WTC11 (cell line): ENCODE data around the gene ABTB2.

ENCODE experiments used
- CREB1 ChIP-seq: sonication (generic); formaldehyde crosslinking; IDR thresholded peaks from 2 replicates; pipeline ENCODE4 v1.8.0; 2023; ENCODE audit warnings: mild to moderate bottlenecking, missing genetic modification reagents
- JUN ChIP-seq: sonication (generic); formaldehyde crosslinking; IDR thresholded peaks from 2 replicates; pipeline ENCODE4 v1.8.0; 2023; ENCODE audit warnings: mild to moderate bottlenecking, missing genetic modification reagents
- TP53 ChIP-seq: sonication (generic); formaldehyde crosslinking; IDR thresholded peaks from 2 replicates; pipeline ENCODE4 v1.8.1; 2023; ENCODE audit warnings: mild to moderate bottlenecking, missing genetic modification reagents
- TF ChIP-seq, protein P1 (sequence below): sonication (generic); formaldehyde crosslinking; IDR thresholded peaks from 2 replicates; pipeline ENCODE4 v1.8.1; 2023; ENCODE audit warnings: mild to moderate bottlenecking, missing genetic modification reagents, moderate library complexity
- TF ChIP-seq, protein P2 (sequence below): sonication (generic); formaldehyde crosslinking; IDR thresholded peaks from 2 replicates; pipeline ENCODE4 v1.8.1; 2022; ENCODE audit warnings: low read depth, missing genetic modification reagents, borderline replicate concordance
- TF ChIP-seq, protein P3 (sequence below): fragments of 200-600 bp; IDR thresholded peaks from 2 replicates; pipeline ENCODE4 v1.8.0; 2022; ENCODE audit warnings: antibody characterized with exemption
- TF ChIP-seq, protein P4 (sequence below): sonication (generic); formaldehyde crosslinking; conservative IDR thresholded peaks from 2 replicates; pipeline ENCODE4 v1.8.1; 2022; ENCODE audit warnings: mild to moderate bottlenecking, missing genetic modification reagents
- TF ChIP-seq, protein P5 (sequence below): sonication (generic); formaldehyde crosslinking; IDR thresholded peaks from 2 replicates; pipeline ENCODE4 v1.8.1; 2023; ENCODE audit warnings: mild to moderate bottlenecking, missing genetic modification reagents
- TF ChIP-seq, protein P6 (sequence below): sonication (generic); formaldehyde crosslinking; IDR thresholded peaks from 2 replicates; pipeline ENCODE4 v1.8.1; 2023; ENCODE audit warnings: mild to moderate bottlenecking, missing genetic modification reagents, moderate library complexity

DNA sequence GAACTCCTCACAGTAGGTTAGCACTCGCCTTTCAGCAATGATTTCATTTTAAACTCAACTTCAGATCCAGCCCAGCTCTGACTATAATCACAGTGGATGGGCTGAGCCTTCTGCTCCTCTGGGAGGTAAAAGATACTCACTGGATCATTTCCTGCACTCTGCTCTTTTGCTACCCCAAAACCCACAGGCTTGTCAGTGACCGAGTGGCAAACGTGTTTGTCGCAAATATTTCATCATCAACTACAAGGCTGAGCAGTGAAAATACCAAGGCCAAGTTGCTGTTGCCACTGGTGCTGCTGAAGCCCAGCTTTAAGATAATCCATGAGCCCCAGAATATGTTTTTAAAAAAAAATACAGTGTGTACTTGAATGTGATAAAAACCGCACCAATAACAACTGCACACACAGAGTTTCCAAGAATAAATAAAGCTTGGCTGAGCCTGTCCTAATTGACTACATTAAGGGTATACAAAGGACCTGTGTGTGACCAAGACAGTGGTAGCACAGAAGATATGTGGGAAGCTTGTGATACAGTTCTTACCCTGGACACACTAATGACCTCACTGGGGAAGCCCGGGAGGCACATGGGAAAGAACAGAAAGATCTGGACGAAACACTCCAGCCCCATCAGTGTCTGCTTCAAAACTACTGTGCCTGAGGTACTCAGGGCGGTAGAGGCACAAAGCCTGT, 41.3 kb downstream of the ABTB2 start:
- TF ChIP-seq TP53 (no peak), CREB1 (CRISPR knock-in tag) (no peak), JUN (CRISPR knock-in tag) (no peak)
- TF ChIP-seq, protein P1, sequence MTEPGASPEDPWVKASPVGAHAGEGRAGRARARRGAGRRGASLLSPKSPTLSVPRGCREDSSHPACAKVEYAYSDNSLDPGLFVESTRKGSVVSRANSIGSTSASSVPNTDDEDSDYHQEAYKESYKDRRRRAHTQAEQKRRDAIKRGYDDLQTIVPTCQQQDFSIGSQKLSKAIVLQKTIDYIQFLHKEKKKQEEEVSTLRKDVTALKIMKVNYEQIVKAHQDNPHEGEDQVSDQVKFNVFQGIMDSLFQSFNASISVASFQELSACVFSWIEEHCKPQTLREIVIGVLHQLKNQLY (CRISPR knock-in tag) = no peak
- TF ChIP-seq, protein P2, sequence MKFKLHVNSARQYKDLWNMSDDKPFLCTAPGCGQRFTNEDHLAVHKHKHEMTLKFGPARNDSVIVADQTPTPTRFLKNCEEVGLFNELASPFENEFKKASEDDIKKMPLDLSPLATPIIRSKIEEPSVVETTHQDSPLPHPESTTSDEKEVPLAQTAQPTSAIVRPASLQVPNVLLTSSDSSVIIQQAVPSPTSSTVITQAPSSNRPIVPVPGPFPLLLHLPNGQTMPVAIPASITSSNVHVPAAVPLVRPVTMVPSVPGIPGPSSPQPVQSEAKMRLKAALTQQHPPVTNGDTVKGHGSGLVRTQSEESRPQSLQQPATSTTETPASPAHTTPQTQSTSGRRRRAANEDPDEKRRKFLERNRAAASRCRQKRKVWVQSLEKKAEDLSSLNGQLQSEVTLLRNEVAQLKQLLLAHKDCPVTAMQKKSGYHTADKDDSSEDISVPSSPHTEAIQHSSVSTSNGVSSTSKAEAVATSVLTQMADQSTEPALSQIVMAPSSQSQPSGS = no peak
- TF ChIP-seq, protein P3, sequence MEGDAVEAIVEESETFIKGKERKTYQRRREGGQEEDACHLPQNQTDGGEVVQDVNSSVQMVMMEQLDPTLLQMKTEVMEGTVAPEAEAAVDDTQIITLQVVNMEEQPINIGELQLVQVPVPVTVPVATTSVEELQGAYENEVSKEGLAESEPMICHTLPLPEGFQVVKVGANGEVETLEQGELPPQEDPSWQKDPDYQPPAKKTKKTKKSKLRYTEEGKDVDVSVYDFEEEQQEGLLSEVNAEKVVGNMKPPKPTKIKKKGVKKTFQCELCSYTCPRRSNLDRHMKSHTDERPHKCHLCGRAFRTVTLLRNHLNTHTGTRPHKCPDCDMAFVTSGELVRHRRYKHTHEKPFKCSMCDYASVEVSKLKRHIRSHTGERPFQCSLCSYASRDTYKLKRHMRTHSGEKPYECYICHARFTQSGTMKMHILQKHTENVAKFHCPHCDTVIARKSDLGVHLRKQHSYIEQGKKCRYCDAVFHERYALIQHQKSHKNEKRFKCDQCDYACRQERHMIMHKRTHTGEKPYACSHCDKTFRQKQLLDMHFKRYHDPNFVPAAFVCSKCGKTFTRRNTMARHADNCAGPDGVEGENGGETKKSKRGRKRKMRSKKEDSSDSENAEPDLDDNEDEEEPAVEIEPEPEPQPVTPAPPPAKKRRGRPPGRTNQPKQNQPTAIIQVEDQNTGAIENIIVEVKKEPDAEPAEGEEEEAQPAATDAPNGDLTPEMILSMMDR = no peak
- TF ChIP-seq, protein P4, sequence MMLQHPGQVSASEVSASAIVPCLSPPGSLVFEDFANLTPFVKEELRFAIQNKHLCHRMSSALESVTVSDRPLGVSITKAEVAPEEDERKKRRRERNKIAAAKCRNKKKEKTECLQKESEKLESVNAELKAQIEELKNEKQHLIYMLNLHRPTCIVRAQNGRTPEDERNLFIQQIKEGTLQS (CRISPR knock-in tag) = no peak
- TF ChIP-seq, protein P5, sequence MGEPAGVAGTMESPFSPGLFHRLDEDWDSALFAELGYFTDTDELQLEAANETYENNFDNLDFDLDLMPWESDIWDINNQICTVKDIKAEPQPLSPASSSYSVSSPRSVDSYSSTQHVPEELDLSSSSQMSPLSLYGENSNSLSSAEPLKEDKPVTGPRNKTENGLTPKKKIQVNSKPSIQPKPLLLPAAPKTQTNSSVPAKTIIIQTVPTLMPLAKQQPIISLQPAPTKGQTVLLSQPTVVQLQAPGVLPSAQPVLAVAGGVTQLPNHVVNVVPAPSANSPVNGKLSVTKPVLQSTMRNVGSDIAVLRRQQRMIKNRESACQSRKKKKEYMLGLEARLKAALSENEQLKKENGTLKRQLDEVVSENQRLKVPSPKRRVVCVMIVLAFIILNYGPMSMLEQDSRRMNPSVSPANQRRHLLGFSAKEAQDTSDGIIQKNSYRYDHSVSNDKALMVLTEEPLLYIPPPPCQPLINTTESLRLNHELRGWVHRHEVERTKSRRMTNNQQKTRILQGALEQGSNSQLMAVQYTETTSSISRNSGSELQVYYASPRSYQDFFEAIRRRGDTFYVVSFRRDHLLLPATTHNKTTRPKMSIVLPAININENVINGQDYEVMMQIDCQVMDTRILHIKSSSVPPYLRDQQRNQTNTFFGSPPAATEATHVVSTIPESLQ = no peak
- TF ChIP-seq, protein P6, sequence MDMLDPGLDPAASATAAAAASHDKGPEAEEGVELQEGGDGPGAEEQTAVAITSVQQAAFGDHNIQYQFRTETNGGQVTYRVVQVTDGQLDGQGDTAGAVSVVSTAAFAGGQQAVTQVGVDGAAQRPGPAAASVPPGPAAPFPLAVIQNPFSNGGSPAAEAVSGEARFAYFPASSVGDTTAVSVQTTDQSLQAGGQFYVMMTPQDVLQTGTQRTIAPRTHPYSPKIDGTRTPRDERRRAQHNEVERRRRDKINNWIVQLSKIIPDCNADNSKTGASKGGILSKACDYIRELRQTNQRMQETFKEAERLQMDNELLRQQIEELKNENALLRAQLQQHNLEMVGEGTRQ (CRISPR knock-in tag) = no peak
